Suppressor macrophage treated with lipopolysaccharide for 1 hour (primary cell): ENCODE data around the gene GARIN5B.
"Not testable (repeated sequence)": the region's sequence is repeated elsewhere in the genome, so short reads cannot be mapped to it uniquely, and the experiment has no call there.

ENCODE experiments used
- DNase-seq, 3 donors: peaks; one replicate each; pipeline ENCODE4 v3.0.0-alpha.2; 2020 to 2022

GARIN5B gene

GRCh38 chr19:55362990-55363716, at the start of gene GARIN5B:
TSS of gene GARIN5B (minus strand) at chr19:55363260. CDS start at chr19:55363066, 194 bp downstream.
- no peak for DNase-seq

GRCh38 chr19:55410168-55410567, 47.1 kb upstream of the GARIN5B start:
- DNase-seq = no peak

- not testable (repeated sequence) for DNase-seq
Observed at GRCh38 chr19:55409179-55409578, 46.1 kb upstream of the GARIN5B start.

GRCh38 chr19:55408533-55408872, 45.4 kb upstream of the GARIN5B start:
- no peak for DNase-seq

- peak; percentile 99 to 100 (median 100) for DNase-seq
Observed at GRCh38 chr19:55407800-55408532, 44.9 kb upstream of the GARIN5B start.

GRCh38 chr19:55407550-55407799, 44.4 kb upstream of the GARIN5B start, which contains the start of gene UBE2S:
TSS of gene UBE2S (minus strand) at chr19:55407788. CDS start at chr19:55407589, 199 bp downstream.
- not testable (repeated sequence) for DNase-seq

GRCh38 chr19:55406826-55407549, 43.9 kb upstream of the GARIN5B start:
- DNase-seq = peak; percentile 49 to 77 (median 59)

GRCh38 chr19:55406091-55406825, 43.2 kb upstream of the GARIN5B start:
- DNase-seq = no peak

- DNase-seq = no peak
Observed at GRCh38 chr19:55405638-55406037, 42.6 kb upstream of the GARIN5B start.

GRCh38 chr19:55402509-55402908, 39.4 kb upstream of the GARIN5B start:
- DNase-seq = no peak

- not testable (repeated sequence) for DNase-seq
Observed at GRCh38 chr19:55401390-55401789, 38.3 kb upstream of the GARIN5B start.

GRCh38 chr19:55400281-55401087, 37.4 kb upstream of the GARIN5B start:
- DNase-seq = no peak

- peak; percentile 68 to 88 (median 70) for DNase-seq
Observed at GRCh38 chr19:55398200-55398925, 35.3 kb upstream of the GARIN5B start.

- DNase-seq = no peak
Observed at GRCh38 chr19:55392820-55393761, 30.0 kb upstream of the GARIN5B start.

- no peak for DNase-seq
Observed at GRCh38 chr19:55391702-55392615, 28.9 kb upstream of the GARIN5B start.

- DNase-seq = no peak
Observed at GRCh38 chr19:55391191-55391670, 28.2 kb upstream of the GARIN5B start.

- DNase-seq = no peak
Observed at GRCh38 chr19:55390461-55390880, 27.4 kb upstream of the GARIN5B start.

- no peak for DNase-seq
Observed at GRCh38 chr19:55389386-55390317, 26.6 kb upstream of the GARIN5B start.
